AG04449 (cell line): Measurements from ENCODE around the gene CACNA1C.

Experiments used
- CTCF ChIA-PET: fragments of 350-600 bp; formaldehyde crosslinking; extraction: SDS; loops from one replicate; lab custom pipeline; 2021; ENCODE audit warnings: antibody characterized with exemption; lab: Yijun Ruan, JAX
- POLR2A ChIA-PET: fragments of 400-600, 350-600 bp; formaldehyde crosslinking; extraction: SDS; loops from one replicate; lab custom pipeline; 2020; ENCODE audit warnings: antibody characterized with exemption, inconsistent platforms; lab: Yijun Ruan, JAX
- DNase-seq: peaks from one replicate; pipeline ENCODE4 v3.0.0-alpha.2; 2010; ENCODE audit warnings: low read depth, low spot score
- H3K4me3 ChIP-seq: 2 replicates; pipeline ENCODE4 v1.5.1; 2011; ENCODE audit warnings: low read depth, mild to moderate bottlenecking, control low read depth, low read length
- CTCF ChIP-seq: IDR thresholded peaks from one replicate; pipeline ENCODE4 v1.5.1; 2011; ENCODE audit warnings: mild to moderate bottlenecking, moderate library complexity, low read length, control low read depth, inconsistent platforms; ENCODE audit not compliant: insufficient read depth; ENCODE audit errors: missing control alignments

CACNA1C gene

GRCh38 chr12:2352203-2352602 is 299.4 kb downstream of the CACNA1C start:
- no peak for TF ChIP-seq CTCF
- CTCF ChIA-PET = no interaction called here
- no peak overlapping the region for H3K4me3 ChIP-seq
- POLR2A ChIA-PET = no interaction called here
- DNase-seq = no peak

GRCh38 chr12:2353281-2353680 is 300.5 kb downstream of the CACNA1C start:
- DNase-seq = no peak
- H3K4me3 ChIP-seq = no peak overlapping the region
- ChIA-PET CTCF (interaction anchor here (1.2 kb wide), 1 partner anchor 7 kb away, joined by 4 read pairs; no protein-coding TSS in a partner anchor), POLR2A (no interaction called here)
- no peak for TF ChIP-seq CTCF

- no peak for TF ChIP-seq CTCF
- CTCF ChIA-PET = interaction anchor here (0.6 to 1.2 kb wide), 2 partner anchors 8 to 11 kb away, joined by 3 to 4 read pairs; no protein-coding TSS in a partner anchor
- no peak for DNase-seq
- H3K4me3 ChIP-seq = no peak overlapping the region
- POLR2A ChIA-PET = no interaction called here
These were observed 300.9 kb downstream of the CACNA1C start for GRCh38 chr12:2353691-2354090.

GRCh38 chr12:2354151-2354991 is 301.6 kb downstream of the CACNA1C start:
- no peak for TF ChIP-seq CTCF
- DNase-seq = no peak
- H3K4me3 ChIP-seq = no peak overlapping the region
- ChIA-PET CTCF (interaction anchor here (0.6 to 1.3 kb wide), 3 partner anchors 8 to 13 kb away, joined by 3 to 4 read pairs (median 3); no protein-coding TSS in a partner anchor), POLR2A (interaction anchor here (0.7 kb wide), 1 partner anchor 135 kb away, joined by 3 read pairs; no protein-coding TSS in a partner anchor)

GRCh38 chr12:2355198-2355597 is 302.4 kb downstream of the CACNA1C start:
- CTCF ChIA-PET = interaction anchor here (1.1 to 1.5 kb wide), 3 partner anchors 14 to 19 kb away, joined by 3 to 4 read pairs (median 3); no protein-coding TSS in a partner anchor
- POLR2A ChIA-PET = no interaction called here

More at GRCh38 chr12:2355198-2355597, 302.4 kb downstream of the CACNA1C start:
- no peak overlapping the region for H3K4me3 ChIP-seq
- no peak for DNase-seq
- TF ChIP-seq CTCF = no peak
